MG63 (cell line): ENCODE data around the gene ZYG11A. TPM values are rescaled to one million over a fixed set of nuclear protein-coding genes. Genes with fewer than 3 reads are reported as not detected.
"Not testable (repeated sequence)": the region's sequence is repeated elsewhere in the genome, so short reads cannot be mapped to it uniquely, and the experiment has no call there.

Experiments used
- DNase-seq: peaks from one replicate; pipeline ENCODE4 v3.0.0-alpha.2; 2020
- H3K27me3 ChIP-seq: fragments of 250-450 bp; sonication (Bioruptor Pico); 2 replicates; pipeline ENCODE4 v1.5.1; 2020; ENCODE audit warnings: mild to moderate bottlenecking, moderate library complexity
- H3K36me3 ChIP-seq: fragments of 250-450 bp; sonication (Bioruptor Pico); 2 replicates; pipeline ENCODE4 v1.5.1; 2020; ENCODE audit warnings: mild to moderate bottlenecking, moderate library complexity
- H3K4me3 ChIP-seq: fragments of 250-450 bp; sonication (Bioruptor Pico); 2 replicates; pipeline ENCODE4 v1.5.1; 2020; ENCODE audit warnings: mild to moderate bottlenecking, moderate library complexity
- H3K9me3 ChIP-seq: fragments of 250-450 bp; sonication (Bioruptor Pico); 2 replicates; pipeline ENCODE4 v1.5.1; 2020; ENCODE audit warnings: mild to moderate bottlenecking, moderate library complexity
- total RNA-seq: library from RNA; depleted of rRNA; stranded (reverse); fragments of >200 nt; shearing (Covaris generic); gene quantifications from 2 replicates; pipeline ENCODE4 v1.2.3, GENCODE V29; 2014; ENCODE audit warnings: low replicate concordance; rRNA removed

The ZYG11A gene
- 6.3 and 7.3 TPM in 2 replicates for total RNA-seq

- Histone ChIP-seq H3K9me3 (no peaks in the 10 kb centered on the region), H3K27me3 (no peaks in the 10 kb centered on the region), H3K36me3 (peaks cover 2% of the 10 kb centered on the region; the same call in 1 of the 2 replicates), H3K4me3 (peak within 1 kb of the TSS; percentile 94)
- DNase-seq, result peak; percentile 95
Observed at GRCh38 chr1:52842643-52843310, at the start of gene ZYG11A. Gene ZYG11A, plus strand, starts transcription at chr1:52842760. Its CDS starts 124 bp downstream, at chr1:52842884.

GRCh38 chr1:52793717-52794116 lies 48.8 kb upstream of the ZYG11A start:
- H3K4me3 ChIP-seq, H3K9me3 ChIP-seq, DNase-seq, H3K27me3 ChIP-seq, H3K36me3 ChIP-seq: not testable (repeated sequence)

- H3K4me3 ChIP-seq, result no peak overlapping the region
- no peaks in the 10 kb centered on the region for H3K9me3 ChIP-seq
- peaks cover 7% of the 10 kb centered on the region for H3K36me3 ChIP-seq
- DNase-seq, result no peak
- no peaks in the 10 kb centered on the region for H3K27me3 ChIP-seq
Observed at GRCh38 chr1:52795464-52795863, 47.1 kb upstream of the ZYG11A start.

GRCh38 chr1:52798331-52798730 lies 44.2 kb upstream of the ZYG11A start:
- Histone ChIP-seq H3K27me3 (no peaks in the 10 kb centered on the region), H3K4me3 (no peak overlapping the region), H3K36me3 (peaks cover 15% of the 10 kb centered on the region), H3K9me3 (no peaks in the 10 kb centered on the region)
- no peak for DNase-seq

GRCh38 chr1:52801011-52801410 lies 41.5 kb upstream of the ZYG11A start:
- DNase-seq, result no peak
- H3K9me3 ChIP-seq, result no peaks in the 10 kb centered on the region
- no peak overlapping the region for H3K4me3 ChIP-seq
- no peaks in the 10 kb centered on the region for H3K27me3 ChIP-seq
- H3K36me3 ChIP-seq, result peaks cover 13% of the 10 kb centered on the region

GRCh38 chr1:52804083-52804482 lies 38.5 kb upstream of the ZYG11A start:
- H3K27me3 ChIP-seq, H3K4me3 ChIP-seq, H3K36me3 ChIP-seq, H3K9me3 ChIP-seq, DNase-seq: not testable (repeated sequence)

- Histone ChIP-seq H3K4me3 (no peak overlapping the region), H3K9me3 (no peaks in the 10 kb centered on the region), H3K36me3 (peaks cover 19% of the 10 kb centered on the region), H3K27me3 (no peaks in the 10 kb centered on the region)
- DNase-seq, result no peak
Observed at GRCh38 chr1:52814465-52814864, 28.1 kb upstream of the ZYG11A start.

GRCh38 chr1:52820830-52821229 lies 21.7 kb upstream of the ZYG11A start:
- not testable (repeated sequence) for H3K27me3 ChIP-seq, H3K9me3 ChIP-seq, H3K36me3 ChIP-seq, H3K4me3 ChIP-seq, DNase-seq

- Histone ChIP-seq H3K36me3 (no peaks in the 10 kb centered on the region; the same call in 1 of the 2 replicates), H3K4me3 (no peak overlapping the region), H3K9me3 (no peaks in the 10 kb centered on the region), H3K27me3 (no peaks in the 10 kb centered on the region)
- no peak for DNase-seq
Observed at GRCh38 chr1:52825868-52826267, 16.7 kb upstream of the ZYG11A start.

GRCh38 chr1:52834798-52835197 lies 7.8 kb upstream of the ZYG11A start:
- Histone ChIP-seq H3K27me3 (no peaks in the 10 kb centered on the region), H3K36me3 (no peaks in the 10 kb centered on the region), H3K4me3 (no peak overlapping the region), H3K9me3 (no peaks in the 10 kb centered on the region)
- DNase-seq, result no peak

- Histone ChIP-seq H3K9me3 (no peaks in the 10 kb centered on the region), H3K36me3 (no peaks in the 10 kb centered on the region), H3K27me3 (no peaks in the 10 kb centered on the region), H3K4me3 (no peak overlapping the region)
- no peak for DNase-seq
Observed at GRCh38 chr1:52836035-52836434, 6.5 kb upstream of the ZYG11A start.

- H3K27me3 ChIP-seq, H3K4me3 ChIP-seq, H3K9me3 ChIP-seq, H3K36me3 ChIP-seq, DNase-seq: not testable (repeated sequence)
Observed at GRCh38 chr1:52839175-52839574, 3.4 kb upstream of the ZYG11A start.

GRCh38 chr1:52845119-52845518 lies 2.6 kb downstream of the ZYG11A start:
- H3K27me3 ChIP-seq, H3K36me3 ChIP-seq, H3K9me3 ChIP-seq, DNase-seq: not testable (repeated sequence)
- H3K4me3 ChIP-seq, result peak overlapping the region; percentile 94

- no peaks in the 10 kb centered on the region for H3K27me3 ChIP-seq
- H3K9me3 ChIP-seq, result no peaks in the 10 kb centered on the region
- H3K4me3 ChIP-seq, result no peak overlapping the region
- no peak for DNase-seq
- peaks cover 2% of the 10 kb centered on the region; the same call in 1 of the 2 replicates for H3K36me3 ChIP-seq
Observed at GRCh38 chr1:52848423-52848822, 5.9 kb downstream of the ZYG11A start.

GRCh38 chr1:52850951-52851350 lies 8.4 kb downstream of the ZYG11A start:
- H3K9me3 ChIP-seq, result no peaks in the 10 kb centered on the region
- DNase-seq, result no peak
- H3K27me3 ChIP-seq, result no peaks in the 10 kb centered on the region

GRCh38 chr1:52852854-52853253 lies 10.3 kb downstream of the ZYG11A start:
- H3K36me3 ChIP-seq, result peaks cover 27% of the 10 kb centered on the region
- no peak overlapping the region for H3K4me3 ChIP-seq
- no peaks in the 10 kb centered on the region for H3K27me3 ChIP-seq
- no peaks in the 10 kb centered on the region for H3K9me3 ChIP-seq
- no peak for DNase-seq

More at GRCh38 chr1:52850951-52851350, 8.4 kb downstream of the ZYG11A start:
- Histone ChIP-seq H3K36me3 (peaks cover 16% of the 10 kb centered on the region), H3K4me3 (no peak overlapping the region)

GRCh38 chr1:52855584-52855983 lies 13.0 kb downstream of the ZYG11A start:
- Histone ChIP-seq H3K4me3 (no peak overlapping the region), H3K27me3 (no peaks in the 10 kb centered on the region), H3K9me3 (no peaks in the 10 kb centered on the region), H3K36me3 (peaks cover 34% of the 10 kb centered on the region)
- DNase-seq, result no peak

- Histone ChIP-seq H3K36me3 (peaks cover 35% of the 10 kb centered on the region), H3K4me3 (no peak overlapping the region), H3K27me3 (no peaks in the 10 kb centered on the region), H3K9me3 (no peaks in the 10 kb centered on the region)
- DNase-seq, result no peak
Observed at GRCh38 chr1:52856026-52856425, 13.5 kb downstream of the ZYG11A start.
